WTC11 (cell line): ENCODE measurements around the gene PPARA. TPM values are rescaled to one million over a fixed set of nuclear protein-coding genes. Genes with fewer than 3 reads are reported as not detected.

Experiments
- ATAC-seq: fragments of 200-7000 bp; cut with Tn5 transposase; 2 replicates; pipeline ENCODE4 v1.10.0; 2021; ENCODE audit warnings: mild to moderate bottlenecking, moderate library complexity
- CTCF ChIA-PET: fragments of 300-600 bp; sonication (Branson Sonifier 250); formaldehyde crosslinking; loops from one replicate; lab custom pipeline; 2021; ENCODE audit warnings: antibody characterized with exemption; lab: Charles Lee
- POLR2A ChIA-PET: fragments of 350-600 bp; sonication (Branson Sonifier 250); formaldehyde crosslinking; loops from one replicate; lab custom pipeline; 2021; ENCODE audit warnings: antibody characterized with exemption; lab: Charles Lee
- DNase-seq: peaks from one replicate; pipeline ENCODE4 v3.0.0; 2021; ENCODE audit warnings: low spot score
- H3K27ac Mint-ChIP-seq: 2 replicates; pipeline ENCODE4 v1.8.0; 2021; ENCODE audit warnings: mixed read lengths
- H3K27me3 Mint-ChIP-seq: 2 replicates; pipeline ENCODE4 v1.8.0; 2021; ENCODE audit warnings: low read depth, mild to moderate bottlenecking, moderate library complexity, mixed read lengths
- H3K36me3 Mint-ChIP-seq: 2 replicates; pipeline ENCODE4 v1.8.0; 2021; ENCODE audit warnings: mixed read lengths
- H3K4me1 Mint-ChIP-seq: 2 replicates; pipeline ENCODE4 v1.8.0; 2022; ENCODE audit warnings: mixed read lengths
- H3K4me3 Mint-ChIP-seq: 2 replicates; pipeline ENCODE4 v1.8.0; 2021; ENCODE audit warnings: mild to moderate bottlenecking, moderate library complexity, mixed read lengths
- H3K9me3 Mint-ChIP-seq: 2 replicates; pipeline ENCODE4 v1.8.0; 2021; ENCODE audit warnings: mixed read lengths
- ATF1 ChIP-seq: sonication (generic); formaldehyde crosslinking; IDR thresholded peaks from 2 replicates; pipeline ENCODE4 v1.8.1; 2023; ENCODE audit warnings: mild to moderate bottlenecking, moderate library complexity, missing genetic modification reagents
- ATF3 ChIP-seq: sonication (generic); formaldehyde crosslinking; conservative IDR thresholded peaks from 2 replicates; pipeline ENCODE4 v1.8.1; 2022; ENCODE audit warnings: mild to moderate bottlenecking, missing genetic modification reagents
- CDX4 ChIP-seq: fragments of 250-450 bp; sonication (Bioruptor Pico); IDR thresholded peaks from 2 replicates; pipeline ENCODE4 v1.9.0; 2021; ENCODE audit warnings: moderate library complexity, mild to moderate bottlenecking, inconsistent platforms, borderline replicate concordance
- ELF4 ChIP-seq: sonication (generic); formaldehyde crosslinking; IDR thresholded peaks from 2 replicates; pipeline ENCODE4 v1.8.1; 2022; ENCODE audit warnings: low read depth, mild to moderate bottlenecking, moderate library complexity, missing genetic modification reagents
- GTF2I ChIP-seq: fragments of 250-450 bp; sonication (Bioruptor Pico); conservative IDR thresholded peaks from 2 replicates; pipeline ENCODE4 v1.4.0; 2021; ENCODE audit warnings: mild to moderate bottlenecking
- HMGA2 ChIP-seq: fragments of 250-450 bp; sonication (Bioruptor Pico); IDR thresholded peaks from 2 replicates; pipeline ENCODE4 v1.4.0; 2021; ENCODE audit warnings: mild to moderate bottlenecking, moderate library complexity
- IRF1 ChIP-seq: sonication (generic); formaldehyde crosslinking; IDR thresholded peaks from 2 replicates; pipeline ENCODE4 v1.8.0; 2023; ENCODE audit warnings: missing genetic modification reagents
- IRF2 ChIP-seq: sonication (generic); formaldehyde crosslinking; IDR thresholded peaks from 2 replicates; pipeline ENCODE4 v1.8.0; 2022; ENCODE audit warnings: low read depth, missing genetic modification reagents, borderline replicate concordance
- NFATC4 ChIP-seq: fragments of 250-450 bp; sonication (Bioruptor Pico); IDR thresholded peaks from 2 replicates; pipeline ENCODE4 v1.9.0; 2021; ENCODE audit warnings: mild to moderate bottlenecking
- NR2C2 ChIP-seq: sonication (generic); formaldehyde crosslinking; IDR thresholded peaks from 2 replicates; pipeline ENCODE4 v1.8.0; 2022; ENCODE audit warnings: mild to moderate bottlenecking, missing genetic modification reagents
- PREB ChIP-seq: sonication (generic); formaldehyde crosslinking; IDR thresholded peaks from 2 replicates; pipeline ENCODE4 v1.8.1; 2022; ENCODE audit warnings: mild to moderate bottlenecking, missing genetic modification reagents, moderate library complexity, borderline replicate concordance
- PRRX2 ChIP-seq: fragments of 250-450 bp; sonication (Bioruptor Pico); IDR thresholded peaks from 2 replicates; pipeline ENCODE4 v1.8.0; 2021; ENCODE audit warnings: mild to moderate bottlenecking
- RORB ChIP-seq: fragments of 250-450 bp; sonication (Bioruptor Pico); IDR thresholded peaks from 2 replicates; pipeline ENCODE4 v1.9.0; 2021; ENCODE audit warnings: mild to moderate bottlenecking
- SMAD4 ChIP-seq: sonication (generic); formaldehyde crosslinking; IDR thresholded peaks from 2 replicates; pipeline ENCODE4 v1.8.0; 2022; ENCODE audit warnings: mild to moderate bottlenecking, missing genetic modification reagents
- TP53 ChIP-seq: sonication (generic); formaldehyde crosslinking; IDR thresholded peaks from 2 replicates; pipeline ENCODE4 v1.8.1; 2023; ENCODE audit warnings: mild to moderate bottlenecking, missing genetic modification reagents
- ZBTB21 ChIP-seq: sonication (generic); formaldehyde crosslinking; IDR thresholded peaks from 2 replicates; pipeline ENCODE4 v1.8.1; 2023; ENCODE audit warnings: mild to moderate bottlenecking, missing genetic modification reagents, borderline replicate concordance
- ZNF138 ChIP-seq: sonication (generic); formaldehyde crosslinking; conservative IDR thresholded peaks from 2 replicates; pipeline ENCODE4 v1.8.1; 2022; ENCODE audit warnings: mild to moderate bottlenecking, moderate library complexity, missing genetic modification reagents
- ZNF232 ChIP-seq: sonication (generic); formaldehyde crosslinking; IDR thresholded peaks from 2 replicates; pipeline ENCODE4 v1.8.0; 2022; ENCODE audit warnings: mild to moderate bottlenecking, missing genetic modification reagents
- ZNF263 ChIP-seq: sonication (generic); formaldehyde crosslinking; IDR thresholded peaks from 2 replicates; pipeline ENCODE4 v1.8.1; 2022; ENCODE audit warnings: low read depth, mild to moderate bottlenecking, moderate library complexity, missing genetic modification reagents
- ZNF416 ChIP-seq: fragments of 250-450 bp; sonication (Bioruptor Pico); IDR thresholded peaks from 2 replicates; pipeline ENCODE4 v1.9.0; 2021; ENCODE audit warnings: mild to moderate bottlenecking, inconsistent platforms
- ZNF425 ChIP-seq: fragments of 250-450 bp; sonication (Bioruptor Pico); conservative IDR thresholded peaks from 2 replicates; pipeline ENCODE4 v1.9.0; 2021; ENCODE audit warnings: mild to moderate bottlenecking
- ZNF671 ChIP-seq: fragments of 250-450 bp; sonication (Bioruptor Pico); IDR thresholded peaks from 2 replicates; pipeline ENCODE4 v1.8.0; 2021; ENCODE audit warnings: mild to moderate bottlenecking
- total RNA-seq: library from RNA; stranded (reverse); gene quantifications from 3 replicates; pipeline ENCODE4 v1.2.3, GENCODE V29; 2021

PPARA gene
- total RNA-seq, 1 experiment from 2014 or later: 9.3 TPM

GRCh38 chr22:46123694-46124382 lies 26.5 kb upstream of the PPARA start:
- no peaks in the 10 kb centered on the region for H3K9me3 Mint-ChIP-seq
- TF ChIP-seq ZNF263 (no peak), ZNF425 (no peak), ATF1 (CRISPR knock-in tag) (no peak), ZNF138 (no peak), RORB (no peak), ZNF416 (CRISPR knock-in tag) (no peak), SMAD4 (CRISPR knock-in tag) (no peak), GTF2I (CRISPR knock-in tag) (no peak), ATF3 (no peak), CDX4 (CRISPR knock-in tag) (no peak), IRF2 (CRISPR knock-in tag) (no peak), PRRX2 (CRISPR knock-in tag) (no peak), IRF1 (CRISPR knock-in tag) (no peak), ZNF671 (no peak), ZBTB21 (CRISPR knock-in tag) (no peak), ZNF232 (CRISPR knock-in tag) (no peak), ELF4 (CRISPR knock-in tag) (no peak), NR2C2 (CRISPR knock-in tag) (no peak), HMGA2 (no peak)
- no peak overlapping the region for H3K4me3 Mint-ChIP-seq
- no peaks in the 10 kb centered on the region for H3K36me3 Mint-ChIP-seq
- ATAC-seq (no peak), DNase-seq (no peak)
- POLR2A ChIA-PET: no interaction called here
- H3K27ac Mint-ChIP-seq: no peak overlapping the region
- H3K27me3 Mint-ChIP-seq: no peaks in the 10 kb centered on the region
- CTCF ChIA-PET: interaction anchor here (2.2 to 4.8 kb wide), 2 partner anchors 26 to 129 kb away, joined by 5 to 33 read pairs; no protein-coding TSS in a partner anchor
- no peaks in the 10 kb centered on the region for H3K4me1 Mint-ChIP-seq

GRCh38 chr22:46124383-46125144 lies 25.8 kb upstream of the PPARA start:
- H3K9me3 Mint-ChIP-seq: no peaks in the 10 kb centered on the region
- no peaks in the 10 kb centered on the region for H3K4me1 Mint-ChIP-seq
- TF ChIP-seq TP53 (CRISPR knock-in tag) (no peak), PREB (no peak), CDX4 (CRISPR knock-in tag) (no peak), ATF1 (CRISPR knock-in tag) (no peak), NFATC4 (CRISPR knock-in tag) (no peak)
- POLR2A ChIA-PET: no interaction called here
- H3K36me3 Mint-ChIP-seq: no peaks in the 10 kb centered on the region
- peak overlapping the region; percentile 74; the same call in 1 of the 2 replicates for H3K27ac Mint-ChIP-seq
- no peak for ATAC-seq
- H3K4me3 Mint-ChIP-seq: no peak overlapping the region
- CTCF ChIA-PET: interaction anchor here (1.5 to 4.8 kb wide), 2 partner anchors 118 to 129 kb away, joined by 6 to 33 read pairs; no protein-coding TSS in a partner anchor
- H3K27me3 Mint-ChIP-seq: no peaks in the 10 kb centered on the region
- no peak for DNase-seq
